Transverse colon (tissue), 4 donors: ENCODE measurements around the gene TTYH2.

Experiments used
- CTCF ChIP-seq, 5 experiments: fragments of 200-600 bp in 3 of 5; fragments of 450-650 bp in 2 of 5; sonication (generic) in 3 of 5; IDR thresholded peaks; 1 replicate in 2 of 5; 2 replicates in 3 of 5; pipeline ENCODE4 v1.5.1; 2016 to 2017; ENCODE audit warnings: antibody characterized with exemption in 5 of 5, inconsistent platforms in 3 of 5, mild to moderate bottlenecking in 2 of 5, moderate library complexity in 1 of 5
- EP300 ChIP-seq: sonication (generic); formaldehyde crosslinking; IDR thresholded peaks from one replicate; pipeline ENCODE4 v1.6.1; 2017; ENCODE audit warnings: antibody characterized with exemption, low read depth
- POLR2AphosphoS5 ChIP-seq, 3 donors: sonication (generic); formaldehyde crosslinking; IDR thresholded peaks; one replicate each; pipeline ENCODE4 v1.6.1; 2016; ENCODE audit warnings: antibody characterized with exemption in 3 of 3

DNA sequence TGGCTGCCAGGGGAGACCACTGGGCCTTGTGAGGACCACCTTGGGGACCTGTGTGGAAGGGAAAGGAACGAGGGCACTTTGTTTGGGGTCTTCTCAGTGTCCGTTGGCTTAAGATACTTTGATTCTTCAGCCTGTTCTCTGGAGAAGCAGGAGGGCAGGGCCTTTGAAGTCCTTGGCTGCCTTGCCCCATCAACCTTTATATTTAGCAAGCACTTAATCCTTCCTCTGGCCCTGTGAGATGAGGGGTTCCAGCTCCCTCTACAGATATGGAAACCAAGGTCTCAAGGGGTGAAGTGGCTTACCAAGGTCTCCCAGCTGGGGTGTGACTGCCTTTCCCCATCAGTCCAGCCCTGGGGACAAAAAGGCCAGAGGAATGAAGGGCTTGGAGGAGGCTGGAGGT lies 28.5 kb downstream of the TTYH2 start:
- TF ChIP-seq CTCF (IDR thresholded peaks at IDR 0.05) (no peak), POLR2AphosphoS5 (IDR thresholded peaks at IDR 0.05) (no peak), EP300 (no peak)
